ENCODE measurements around the gene C3orf20. TPM values are rescaled to one million over a fixed set of nuclear protein-coding genes. Genes with fewer than 3 reads are reported as not detected.

Gene C3orf20
- total and polyA plus RNA-seq, 2 of the 13 experiments (the other 11 are each of a cell fraction or from before 2014, with no cell fraction given) = 0.03 to 0.04 TPM

DNA sequence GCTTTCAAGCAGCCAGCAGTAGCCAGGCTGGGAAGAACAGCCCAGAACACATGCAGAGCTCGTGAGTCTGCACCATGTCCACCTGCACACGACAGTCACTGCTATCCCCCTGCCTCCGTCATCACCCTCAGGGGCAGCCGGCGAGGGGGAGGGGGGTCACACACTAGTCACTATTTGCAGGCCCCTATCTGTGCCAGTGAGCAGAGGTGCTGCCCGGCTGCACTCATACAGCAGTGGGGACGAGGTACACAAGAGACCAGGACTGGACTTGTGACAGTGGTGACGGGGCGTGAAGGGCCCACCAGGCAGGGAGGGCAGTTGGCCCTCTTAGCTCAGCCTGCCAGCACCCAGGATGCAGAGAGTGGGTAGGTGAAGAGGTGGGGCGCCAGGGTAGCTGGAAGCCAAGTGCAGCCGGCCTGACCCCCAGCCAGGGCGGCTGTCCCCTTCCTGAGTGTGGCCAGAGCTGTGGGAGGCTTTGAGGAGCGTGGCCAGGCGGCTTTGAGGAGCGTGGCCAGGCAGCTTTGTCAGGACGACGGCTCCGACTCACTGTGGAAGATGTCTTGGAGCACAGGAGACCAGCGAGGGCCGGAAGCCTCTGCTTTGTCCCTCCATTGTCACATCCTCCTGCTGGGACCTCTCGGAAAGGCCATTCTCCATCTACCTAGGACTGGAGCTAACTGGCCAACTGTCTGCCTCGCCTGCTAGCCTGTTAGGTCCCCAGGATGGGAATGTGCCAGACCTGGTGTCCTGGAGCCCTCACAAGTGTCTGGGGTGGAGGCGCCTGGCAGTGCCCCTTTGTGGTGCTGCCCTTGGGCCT lies 91.7 kb downstream of the C3orf20 start:
- no peak for FAIRE-seq
- POLR2A ChIA-PET = no interaction called here
- intact Hi-C loops (cut with micrococcal nuclease; ENCODE audit: unreplicated experiment) = no loop called here
- TF ChIP-seq TRAFD1 (CRISPR knock-in tag; IDR thresholded peaks at IDR 0.05; ENCODE audit: borderline replicate concordance) = no peak
- no peak for TF ChIP-seq RBFOX2 (IDR thresholded peaks at IDR 0.05; ENCODE audit: low read depth, low read length)
- TF ChIP-seq, protein P1, sequence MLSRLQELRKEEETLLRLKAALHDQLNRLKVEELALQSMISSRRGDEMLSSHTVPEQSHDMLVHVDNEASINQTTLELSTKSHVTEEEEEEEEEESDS (CRISPR knock-in tag; IDR thresholded peaks at IDR 0.05; ENCODE audit: borderline replicate concordance) = no peak
- TF ChIP-seq ZNF766 (CRISPR knock-in tag; IDR thresholded peaks at IDR 0.05; ENCODE audit: borderline replicate concordance) = no peak
- TF ChIP-seq HHEX (CRISPR knock-in tag; IDR thresholded peaks at IDR 0.05) = no peak
- no peak for TF ChIP-seq ZNF646 (CRISPR knock-in tag; IDR thresholded peaks at IDR 0.05)
- TF ChIP-seq ZFP62 (CRISPR knock-in tag; IDR thresholded peaks at IDR 0.05) = no peak
- TF ChIP-seq, protein P2, sequence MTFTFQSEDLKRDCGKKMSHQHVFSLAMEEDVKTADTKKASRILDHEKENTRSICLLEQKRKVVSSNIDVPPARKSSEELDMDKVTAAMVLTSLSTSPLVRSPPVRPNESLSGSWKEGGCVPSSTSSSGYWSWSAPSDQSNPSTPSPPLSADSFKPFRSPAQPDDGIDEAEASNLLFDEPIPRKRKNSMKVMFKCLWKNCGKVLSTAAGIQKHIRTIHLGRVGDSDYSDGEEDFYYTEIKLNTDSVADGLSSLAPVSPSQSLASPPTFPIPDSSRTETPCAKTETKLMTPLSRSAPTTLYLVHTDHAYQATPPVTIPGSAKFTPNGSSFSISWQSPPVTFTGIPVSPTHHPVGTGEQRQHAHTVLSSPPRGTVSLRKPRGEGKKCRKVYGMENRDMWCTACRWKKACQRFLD (CRISPR knock-in tag; IDR thresholded peaks at IDR 0.05; ENCODE audit: borderline replicate concordance) = no peak
- no peak for TF ChIP-seq NCOA5 (CRISPR knock-in tag; IDR thresholded peaks at IDR 0.05)
- no peak for TF ChIP-seq KAT7 (CRISPR knock-in tag; IDR thresholded peaks at IDR 0.05; ENCODE audit: borderline replicate concordance)
- Histone ChIP-seq H3K36me3 (replicated peaks in 1 of 2; ENCODE audit: control insufficient read depth in 1 of 2, insufficient read depth in 2 of 2, low read length in 2 of 2) (no peaks in the 10 kb centered on the region), H3K27ac (ENCODE audit: extremely low read length, insufficient read depth, low read length) (no peak overlapping the region), H3K79me2 (ENCODE audit: insufficient read depth, low read length) (no peaks in the 10 kb centered on the region), H3K4me1 (ENCODE audit: insufficient read depth, low read length) (no peaks in the 10 kb centered on the region), H2AFZ (ENCODE audit: low read length) (no peak overlapping the region), H3K9me3 (ENCODE audit: low read length) (no peaks in the 10 kb centered on the region), H4K20me1 (ENCODE audit: insufficient read depth, low read length) (no peaks in the 10 kb centered on the region), H3K4me2 (ENCODE audit: low read depth, low read length) (no peak overlapping the region), H3K27me3 (ENCODE audit: control insufficient read depth in 1 of 2, insufficient read depth in 2 of 2, low read length in 2 of 2) (peaks cover 2 to 41% of the 10 kb centered on the region in 2 experiments; a peak in 3 of 5 replicates), H3K9ac (ENCODE audit: insufficient read depth, low read depth, low read length) (no peak overlapping the region), H3K4me3 (replicated peaks in 1 of 3; ENCODE audit: insufficient read depth in 1 of 3, low read depth in 2 of 3, low read length in 3 of 3) (no peak overlapping the region)
- DNase-seq (ENCODE audit: low spot score) = no peak
- in situ Hi-C loops (cut with HindIII; ENCODE audit: extremely low pct_ligation_motif_present, low pct_unique_long_range_greater_than_20kb) = no loop called here
- no peak; the same call in 2 of the 3 replicates for ATAC-seq
- CTCF ChIA-PET (ENCODE audit: low intra/inter-chr PET ratio, low total read pairs) = no interaction called here
- WGBS (ENCODE audit: low lambda C conversion rate) = 40% methylated on average over 6 of the region's 23 CpGs
- no TSS peak for BruUV-seq (replicated peaks)

Data from HepG2 (cell line).